ENCODE results near the gene RSRC1.

RSRC1 gene

GRCh38 chr3:158590223-158590622, 480.3 kb downstream of the RSRC1 start:
- no peak for DNase-seq
- ATAC-seq (replicated peaks): no peak
- no peak overlapping the region for H3K4me3 Mint-ChIP-seq
- H3K27me3 Mint-ChIP-seq: peaks cover 0 to 7% of the 10 kb centered on the region in 2 donors
- no peak overlapping the region for H3K27ac Mint-ChIP-seq
- H3K4me1 Mint-ChIP-seq (ENCODE audit: low read depth in 2 of 2): no peaks in the 10 kb centered on the region
- no peaks in the 10 kb centered on the region for H3K9me3 Mint-ChIP-seq
- H3K36me3 Mint-ChIP-seq (ENCODE audit: insufficient read depth): peaks cover 3% of the 10 kb centered on the region

All from effector memory CD8-positive, alpha-beta T cell (primary cell).